ENCODE data around the gene GATB. TPM values are rescaled to one million over a fixed set of nuclear protein-coding genes. Genes with fewer than 3 reads are reported as not detected.

GATB gene
- total RNA-seq, 1 experiment from 2014 or later, result 29.6 TPM

DNA sequence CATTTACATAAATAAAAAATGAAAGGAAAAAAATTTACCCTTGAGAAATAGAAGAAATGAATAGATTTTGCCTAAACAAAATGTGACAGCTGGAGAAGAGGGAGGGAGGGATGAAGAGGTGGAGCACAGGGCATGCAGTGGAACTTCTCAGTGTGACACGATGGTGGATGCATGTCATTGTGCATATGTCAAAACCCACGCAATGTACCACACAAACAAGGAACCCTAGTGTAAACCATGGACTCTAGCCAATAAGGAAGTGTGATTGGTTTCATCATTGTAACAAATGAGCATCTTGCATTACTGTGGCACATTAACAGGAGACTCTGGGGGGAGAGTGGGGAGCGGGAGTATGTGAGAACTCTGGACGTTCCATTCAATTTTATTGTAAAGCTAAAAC lies 58.6 kb downstream of the GATB start:
- Mint-ChIP-seq H3K4me3 (ENCODE audit: unreplicated experiment) (no peak overlapping the region), H3K9me3 (ENCODE audit: unreplicated experiment) (no peaks in the 10 kb centered on the region), H3K27ac (ENCODE audit: unreplicated experiment) (no peak overlapping the region), H3K36me3 (ENCODE audit: insufficient read depth, unreplicated experiment) (no peaks in the 10 kb centered on the region), H3K27me3 (ENCODE audit: insufficient read depth, unreplicated experiment) (no peaks in the 10 kb centered on the region), H3K4me1 (ENCODE audit: low read depth, unreplicated experiment) (no peaks in the 10 kb centered on the region)
- no TSS peak for BruUV-seq (replicated peaks)
- TF ChIP-seq, protein P1, sequence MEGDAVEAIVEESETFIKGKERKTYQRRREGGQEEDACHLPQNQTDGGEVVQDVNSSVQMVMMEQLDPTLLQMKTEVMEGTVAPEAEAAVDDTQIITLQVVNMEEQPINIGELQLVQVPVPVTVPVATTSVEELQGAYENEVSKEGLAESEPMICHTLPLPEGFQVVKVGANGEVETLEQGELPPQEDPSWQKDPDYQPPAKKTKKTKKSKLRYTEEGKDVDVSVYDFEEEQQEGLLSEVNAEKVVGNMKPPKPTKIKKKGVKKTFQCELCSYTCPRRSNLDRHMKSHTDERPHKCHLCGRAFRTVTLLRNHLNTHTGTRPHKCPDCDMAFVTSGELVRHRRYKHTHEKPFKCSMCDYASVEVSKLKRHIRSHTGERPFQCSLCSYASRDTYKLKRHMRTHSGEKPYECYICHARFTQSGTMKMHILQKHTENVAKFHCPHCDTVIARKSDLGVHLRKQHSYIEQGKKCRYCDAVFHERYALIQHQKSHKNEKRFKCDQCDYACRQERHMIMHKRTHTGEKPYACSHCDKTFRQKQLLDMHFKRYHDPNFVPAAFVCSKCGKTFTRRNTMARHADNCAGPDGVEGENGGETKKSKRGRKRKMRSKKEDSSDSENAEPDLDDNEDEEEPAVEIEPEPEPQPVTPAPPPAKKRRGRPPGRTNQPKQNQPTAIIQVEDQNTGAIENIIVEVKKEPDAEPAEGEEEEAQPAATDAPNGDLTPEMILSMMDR (IDR thresholded peaks at IDR 0.05; ENCODE audit: insufficient read depth in 1 of 2, low read depth in 1 of 2, low read length in 1 of 2, severe bottlenecking in 1 of 2, unreplicated experiment in 1 of 2), result no peak
- intact Hi-C loops (cut with micrococcal nuclease; ENCODE audit: unreplicated experiment), result no loop called here
- POLR2A ChIA-PET, result no interaction called here
- no peak for DNase-seq
- Histone ChIP-seq H3K36me3 (ENCODE audit: control insufficient read depth, insufficient read depth, low read length) (no peaks in the 10 kb centered on the region), H3K27me3 (replicated peaks; ENCODE audit: control insufficient read depth, insufficient read depth, low read length) (no peaks in the 10 kb centered on the region), H3K4me1 (no peaks in the 10 kb centered on the region), H3K9me3 (no peaks in the 10 kb centered on the region), H3K4me3 (ENCODE audit: low read depth, low read length) (no peak overlapping the region)
- CTCF ChIA-PET, result no interaction called here

DNA sequence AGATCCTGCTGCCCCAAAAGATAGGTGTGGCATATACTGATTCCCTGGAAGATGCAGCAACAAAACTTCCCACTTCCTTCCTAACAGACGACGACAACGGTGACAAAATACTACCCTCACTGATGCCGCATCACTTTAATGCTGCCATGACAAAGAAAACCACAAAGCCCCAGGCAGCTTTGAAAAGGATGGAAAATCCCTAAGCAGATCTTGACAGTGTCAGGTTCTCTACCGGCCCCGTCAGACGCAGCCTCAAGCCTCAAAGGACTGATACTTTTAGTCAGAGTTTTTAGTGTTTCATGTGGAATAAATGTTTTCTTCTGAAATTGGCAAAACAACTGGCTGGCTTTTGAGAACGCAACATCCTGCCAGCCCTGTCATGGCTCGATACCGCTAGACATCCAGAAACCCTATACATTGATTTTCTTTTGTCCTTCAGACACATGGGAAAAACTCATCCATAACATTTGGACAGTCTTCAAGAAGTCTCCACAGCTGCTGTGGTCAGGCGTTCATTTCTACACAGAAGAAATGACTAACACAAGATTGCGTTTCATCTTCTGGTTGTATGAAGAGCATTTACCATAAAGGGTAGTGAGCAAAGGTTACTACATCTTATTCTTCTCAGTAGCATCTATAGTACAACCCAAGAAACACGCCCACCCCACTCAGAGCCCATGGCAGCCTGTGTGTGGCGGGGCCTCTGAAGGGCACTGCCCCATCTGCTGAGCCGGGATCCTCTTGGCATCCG lies 60.1 kb downstream of the GATB start:
- ChIA-PET CTCF (no interaction called here), POLR2A (no interaction called here)
- Mint-ChIP-seq H3K27ac (ENCODE audit: unreplicated experiment) (no peak overlapping the region), H3K4me1 (ENCODE audit: low read depth, unreplicated experiment) (no peaks in the 10 kb centered on the region), H3K4me3 (ENCODE audit: unreplicated experiment) (no peak overlapping the region), H3K9me3 (ENCODE audit: unreplicated experiment) (no peaks in the 10 kb centered on the region), H3K27me3 (ENCODE audit: insufficient read depth, unreplicated experiment) (no peaks in the 10 kb centered on the region), H3K36me3 (ENCODE audit: insufficient read depth, unreplicated experiment) (no peaks in the 10 kb centered on the region)
- no peak for DNase-seq
- Histone ChIP-seq H3K4me3 (ENCODE audit: low read depth, low read length) (no peak overlapping the region), H3K9me3 (no peaks in the 10 kb centered on the region), H3K27me3 (replicated peaks; ENCODE audit: control insufficient read depth, insufficient read depth, low read length) (no peaks in the 10 kb centered on the region), H3K4me1 (no peaks in the 10 kb centered on the region), H3K36me3 (ENCODE audit: control insufficient read depth, insufficient read depth, low read length) (no peaks in the 10 kb centered on the region)
- BruUV-seq (replicated peaks), result no TSS peak
- intact Hi-C loops (cut with micrococcal nuclease; ENCODE audit: unreplicated experiment), result no loop called here
- TF ChIP-seq, protein P1 (IDR thresholded peaks at IDR 0.05; ENCODE audit: insufficient read depth in 1 of 2, low read depth in 1 of 2, low read length in 1 of 2, severe bottlenecking in 1 of 2, unreplicated experiment in 1 of 2), result no peak

DNA sequence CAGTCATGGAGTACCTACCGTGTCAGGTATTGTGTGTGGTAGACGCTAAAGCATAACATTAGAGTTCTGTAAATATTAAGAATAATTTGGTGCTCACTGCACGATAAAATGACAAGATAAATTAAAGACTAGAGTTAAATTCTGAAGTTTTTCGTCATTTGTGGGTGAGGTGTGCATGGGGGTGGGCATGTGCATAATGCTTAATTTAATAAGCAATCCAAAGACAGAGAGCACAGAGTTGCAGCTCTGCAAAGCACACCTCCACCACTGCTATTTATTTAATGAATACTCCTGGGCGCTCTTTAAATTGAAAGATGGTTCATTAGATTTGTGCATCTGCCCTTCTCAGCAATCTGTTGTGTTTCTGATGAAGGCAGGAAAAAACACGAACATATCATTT lies 62.6 kb downstream of the GATB start:
- POLR2A ChIA-PET, result no interaction called here
- TF ChIP-seq, protein P1 (IDR thresholded peaks at IDR 0.05; ENCODE audit: insufficient read depth in 1 of 2, low read depth in 1 of 2, low read length in 1 of 2, severe bottlenecking in 1 of 2, unreplicated experiment in 1 of 2), result no peak
- intact Hi-C loops (cut with micrococcal nuclease; ENCODE audit: unreplicated experiment), result no loop called here

More for the DNA sequence above, 62.6 kb downstream of the GATB start:
- DNase-seq, result no peak
- no peaks in the 10 kb centered on the region for H3K27me3 ChIP-seq (replicated peaks; ENCODE audit: control insufficient read depth, insufficient read depth, low read length)
- Mint-ChIP-seq H3K27ac (ENCODE audit: unreplicated experiment) (no peak overlapping the region), H3K4me1 (ENCODE audit: low read depth, unreplicated experiment) (no peaks in the 10 kb centered on the region), H3K27me3 (ENCODE audit: insufficient read depth, unreplicated experiment) (no peaks in the 10 kb centered on the region), H3K9me3 (ENCODE audit: unreplicated experiment) (no peaks in the 10 kb centered on the region), H3K4me3 (ENCODE audit: unreplicated experiment) (no peak overlapping the region), H3K36me3 (ENCODE audit: insufficient read depth, unreplicated experiment) (no peaks in the 10 kb centered on the region)
- no TSS peak for BruUV-seq (replicated peaks)
- H3K4me3 ChIP-seq (ENCODE audit: low read depth, low read length), result no peak overlapping the region
- H3K4me1 ChIP-seq, result no peaks in the 10 kb centered on the region
- CTCF ChIA-PET, result no interaction called here
- H3K9me3 ChIP-seq, result no peaks in the 10 kb centered on the region
- no peaks in the 10 kb centered on the region for H3K36me3 ChIP-seq (ENCODE audit: control insufficient read depth, insufficient read depth, low read length)
